Fibroblast of skin of abdomen (primary cell): ENCODE measurements around the gene SLC2A9. TPM values are rescaled to one million over a fixed set of nuclear protein-coding genes. Genes with fewer than 3 reads are reported as not detected.

Experiments used
- DNase-seq: peaks from one replicate; pipeline ENCODE4 v3.0.0-alpha.2; 2013
- polyA plus RNA-seq, 2 experiments: library from polyadenylated mRNA; unstranded; fragments of 120-200 nt; gene quantifications; one replicate each; pipeline ENCODE4 v1.2.1, GENCODE V29; 2013; ENCODE audit not compliant: insufficient read length in 2 of 2

The SLC2A9 gene
- 1.9 TPM for polyA plus RNA-seq (2013, experiment 1 of 2; ENCODE audit: insufficient read length)
- 2.3 TPM for polyA plus RNA-seq (2013, experiment 2 of 2; ENCODE audit: insufficient read length)

DNA sequence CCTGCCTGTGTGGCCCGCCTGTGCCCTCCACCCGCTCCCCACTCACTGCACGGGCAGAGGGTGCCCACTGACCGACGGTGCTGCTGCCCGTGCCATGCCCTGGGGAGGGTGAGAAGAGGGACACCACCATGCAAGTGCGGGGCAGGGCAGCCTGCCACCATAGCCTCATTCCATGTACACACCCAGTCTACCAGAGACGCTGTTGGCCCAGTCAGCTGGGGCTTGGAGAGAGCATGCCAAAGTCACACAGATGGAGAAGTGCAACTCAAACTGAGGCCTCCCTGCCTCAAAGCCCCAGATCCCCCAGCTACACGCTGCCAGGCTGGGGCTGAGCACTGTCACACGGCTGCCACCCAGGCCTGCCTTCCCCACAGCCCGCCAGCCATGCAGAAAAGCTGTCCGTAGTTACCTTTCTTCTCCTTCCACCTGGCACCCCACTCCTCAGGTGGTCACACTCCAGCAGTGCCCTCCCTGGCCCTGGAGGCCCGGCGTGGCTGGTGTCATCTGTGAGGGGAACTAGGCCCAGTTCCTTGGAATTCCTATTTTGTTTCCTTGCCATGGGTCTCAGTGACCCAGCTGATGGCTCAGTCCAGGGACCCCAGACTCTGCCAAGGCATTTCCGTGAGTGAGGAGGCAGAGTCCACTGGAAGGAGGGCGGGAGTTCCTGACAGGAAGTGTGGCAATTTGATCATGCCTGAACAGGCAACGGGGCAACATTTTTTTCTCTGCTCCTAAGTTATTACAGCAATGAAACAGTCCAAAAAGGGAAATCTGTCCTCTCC is at the start of gene SLC2A9:
TSS of gene SLC2A9 (minus strand) at position 627 of the 782 bp plus-strand sequence. CDS start at position 559, 68 bp downstream.
- DNase-seq: peak; percentile 29

- no peak for DNase-seq
Observed at GRCh38 chr4:10069075-10069642, 47.9 kb upstream of the SLC2A9 start.

GRCh38 chr4:10066670-10067651 is 45.7 kb upstream of the SLC2A9 start:
- DNase-seq: no peak

DNA sequence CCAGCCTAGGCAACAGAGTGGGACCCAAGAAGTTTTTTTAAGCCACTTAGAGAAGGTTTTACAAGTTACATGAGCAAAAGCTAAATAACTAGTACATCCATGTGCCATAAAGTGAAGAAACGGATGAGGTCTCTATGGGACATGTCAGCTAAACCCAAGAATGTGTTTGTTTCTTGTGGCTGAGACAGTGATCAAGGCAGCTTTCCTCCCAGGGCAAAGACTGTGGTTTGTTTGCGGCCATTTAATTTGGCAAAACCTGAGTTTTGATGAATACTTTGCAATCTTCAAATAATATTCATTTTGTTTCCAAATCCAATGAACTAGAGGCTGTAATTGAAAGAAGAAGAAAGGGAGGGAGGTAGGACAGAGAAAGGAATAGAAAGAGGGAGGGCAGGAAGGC is 44.9 kb upstream of the SLC2A9 start:
- DNase-seq: no peak

GRCh38 chr4:10063544-10064300 is 42.4 kb upstream of the SLC2A9 start:
- DNase-seq: peak; percentile 69

DNA sequence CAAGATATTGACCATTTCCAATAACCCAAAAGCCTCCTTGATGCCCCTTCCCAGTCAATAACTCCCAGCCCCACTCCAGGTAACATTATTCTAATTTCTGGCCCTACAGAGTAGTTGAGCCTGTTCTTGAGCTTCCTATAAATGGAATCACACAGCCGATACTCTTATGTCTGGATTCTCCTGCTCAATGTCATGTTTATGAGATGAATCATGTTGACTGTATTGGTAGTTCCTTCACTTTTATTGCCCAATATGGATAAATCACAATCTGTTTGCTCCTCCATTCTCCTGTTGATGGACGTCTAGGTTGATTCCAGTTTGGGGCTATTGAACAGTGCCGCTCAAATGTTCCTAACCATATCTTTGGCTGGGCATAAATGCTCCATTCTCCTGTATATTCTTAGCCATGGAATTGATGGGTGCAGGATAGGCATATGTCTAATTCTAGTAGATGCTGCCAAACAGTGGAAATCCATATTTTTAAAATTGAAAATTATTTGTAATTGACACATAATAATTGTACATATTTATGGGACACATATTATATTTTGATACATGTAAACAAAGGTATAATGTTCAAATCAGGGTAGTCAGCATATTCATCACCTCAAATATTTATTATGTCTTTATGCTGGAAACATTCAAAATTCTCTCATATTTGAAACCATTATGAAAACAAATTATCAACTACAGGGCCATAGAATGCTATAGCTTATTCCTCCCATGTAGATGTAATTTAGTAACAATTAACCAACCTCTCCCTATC is 40.5 kb upstream of the SLC2A9 start:
- DNase-seq: peak; percentile 59

DNA sequence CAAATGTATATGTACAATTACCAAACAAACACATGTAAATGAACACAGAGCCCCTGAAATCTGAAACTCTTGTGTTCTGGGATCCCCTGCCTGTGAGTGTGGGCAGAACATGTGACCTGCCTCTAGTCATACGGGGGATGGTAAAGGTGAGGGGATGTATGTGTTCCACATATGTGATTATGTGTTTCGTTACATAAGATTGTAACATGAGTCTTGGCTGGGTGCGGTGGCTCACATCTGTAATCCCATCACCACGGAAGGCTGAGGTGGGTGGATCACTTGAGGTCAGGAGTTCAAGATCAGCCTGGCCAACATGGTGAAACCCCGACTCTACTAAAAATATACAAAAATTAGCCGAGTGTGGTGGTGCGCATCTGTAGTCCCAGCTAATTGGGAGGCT is 37.1 kb upstream of the SLC2A9 start:
- no peak for DNase-seq

GRCh38 chr4:10057023-10057395 is 35.7 kb upstream of the SLC2A9 start:
- no peak for DNase-seq

- no peak for DNase-seq
Observed at GRCh38 chr4:10056334-10057022, 35.2 kb upstream of the SLC2A9 start.

GRCh38 chr4:10055871-10056270 is 34.6 kb upstream of the SLC2A9 start:
- no peak for DNase-seq

DNA sequence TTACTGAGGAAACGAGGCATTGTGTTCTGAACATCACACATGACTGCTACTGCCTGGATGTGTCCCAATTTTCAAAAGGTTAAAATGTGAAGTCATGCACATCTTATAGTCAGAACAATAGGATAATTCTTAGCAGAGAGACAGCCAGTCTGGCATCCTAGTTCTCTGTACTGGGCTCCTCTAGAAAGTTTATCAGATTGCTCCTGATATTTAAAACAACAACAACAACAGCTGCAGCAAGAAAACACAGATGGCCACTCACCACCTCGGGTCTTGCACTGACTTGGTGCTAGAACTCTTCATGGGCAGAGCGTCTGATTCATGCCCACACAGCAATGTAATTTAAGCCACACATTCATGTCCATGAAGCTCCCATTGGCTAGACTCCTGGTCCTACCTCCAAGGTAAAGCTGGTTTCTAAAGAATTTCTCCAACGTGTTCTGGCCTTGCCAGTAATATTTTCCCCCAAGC is 33.3 kb upstream of the SLC2A9 start:
- no peak for DNase-seq

- DNase-seq: no peak
Observed at GRCh38 chr4:10053635-10054453, 32.5 kb upstream of the SLC2A9 start.

- no peak for DNase-seq
Observed at GRCh38 chr4:10051517-10052135, 30.3 kb upstream of the SLC2A9 start.

DNA sequence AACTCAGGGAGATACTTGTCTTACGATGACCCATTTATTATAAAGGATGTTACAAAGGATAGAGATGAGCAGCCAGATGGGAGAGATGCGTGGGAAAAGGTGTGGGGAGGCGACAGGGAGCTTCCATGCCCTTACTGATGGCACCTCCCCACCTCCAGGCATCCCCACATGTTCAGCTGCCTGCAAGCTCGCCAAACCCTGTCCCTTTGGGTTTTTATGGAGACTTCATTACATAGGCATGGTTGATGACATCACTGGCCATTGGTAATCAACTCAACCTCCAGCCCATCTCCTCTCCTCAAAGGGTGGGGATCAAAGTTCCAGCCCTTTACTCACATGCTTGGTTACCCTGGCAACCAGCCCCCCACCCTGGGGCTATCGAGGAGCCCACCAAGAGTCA is 29.4 kb upstream of the SLC2A9 start:
- no peak for DNase-seq

GRCh38 chr4:10050261-10050661 is 29.0 kb upstream of the SLC2A9 start:
- DNase-seq: no peak

DNA sequence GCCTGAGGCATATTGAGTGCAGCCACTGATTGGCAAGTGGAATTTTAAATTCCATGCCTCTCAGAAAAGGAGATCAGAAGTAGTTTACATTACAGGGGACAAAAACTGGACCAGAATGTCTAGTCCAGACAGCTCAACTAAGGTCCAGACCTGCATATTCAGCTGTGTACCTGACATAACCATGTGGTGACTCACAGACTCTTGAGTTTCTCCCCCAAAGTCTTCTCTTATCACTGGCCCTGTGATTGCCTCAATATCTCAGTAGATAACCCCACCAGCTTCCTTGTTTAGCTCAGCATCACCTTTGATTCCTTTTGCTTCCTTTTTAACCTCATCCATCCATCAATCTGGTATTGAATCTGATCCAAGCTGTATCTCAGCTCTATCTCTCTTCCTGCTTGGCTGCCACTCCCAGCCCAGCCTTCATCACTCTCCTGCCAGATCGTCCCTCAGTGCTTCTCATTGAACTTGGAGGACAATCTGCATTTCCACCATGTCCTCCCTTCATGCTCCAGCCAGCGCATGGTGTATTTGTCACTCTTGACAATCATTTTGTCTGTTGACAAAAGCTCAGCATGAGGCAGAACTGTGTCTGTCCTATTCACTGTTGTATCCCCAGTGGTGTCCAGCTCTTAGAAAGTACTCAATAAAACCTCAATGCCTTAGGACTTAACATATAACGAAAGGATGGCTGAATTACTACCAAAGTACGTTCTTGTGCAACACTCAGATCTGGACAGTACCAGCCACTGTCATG is 27.8 kb upstream of the SLC2A9 start:
- no peak for DNase-seq

DNA sequence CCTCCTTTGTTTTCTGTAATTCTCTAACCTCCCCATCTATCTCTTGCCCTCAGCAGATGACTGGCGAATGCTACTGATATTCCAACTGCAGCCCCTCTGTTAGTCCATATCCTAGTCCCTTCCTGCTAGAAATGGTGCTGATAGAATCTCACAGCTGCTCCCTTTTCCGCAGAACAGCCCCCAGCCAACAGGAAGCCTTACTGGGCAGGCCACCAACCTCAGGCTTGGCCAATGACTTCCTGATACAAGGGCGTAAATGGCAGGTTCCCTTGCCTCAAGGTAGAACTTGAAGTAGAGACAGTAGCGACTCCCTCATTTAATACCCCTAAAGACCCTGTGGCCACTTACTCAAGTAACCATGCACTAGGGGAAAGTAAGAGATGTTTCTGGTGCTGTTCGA is 26.7 kb upstream of the SLC2A9 start:
- DNase-seq: no peak

- DNase-seq: no peak
Observed at GRCh38 chr4:10046471-10046870, 25.2 kb upstream of the SLC2A9 start.
